ENCODE measurements around the gene P4HB. TPM values are rescaled to one million over a fixed set of nuclear protein-coding genes. Genes with fewer than 3 reads are reported as not detected.
A peak's percentile ranks its signal among the peaks of the same experiment; 100 is the strongest.

The P4HB gene
- total RNA-seq, 6 experiments from 2014 or later = 856 to 5,039 (median 1,455) TPM

GRCh38 chr17:81814748-81815645, 45.3 kb downstream of the P4HB start:
- peak; percentile 28 to 37 (median 32) for ATAC-seq
- H3K27ac ChIP-seq = no peak overlapping the region
- peak in 1 of 3 donors; percentile 44 for DNase-seq
- WGBS (ENCODE audit: insufficient coverage, low coverage, low lambda C conversion rate, missing lambda C conversion rate) = 63% methylated on average over 3 of the region's 24 CpGs
- no peak overlapping the region for H3K4me3 ChIP-seq
- TF ChIP-seq POLR2A (IDR thresholded peaks at IDR 0.05) = no peak
- intact Hi-C loops (cut with DNase I) = no loop called here
- H3K27me3 ChIP-seq = no peaks in the 10 kb centered on the region
- no peaks in the 10 kb centered on the region for H3K4me1 ChIP-seq
- no peaks in the 10 kb centered on the region for H3K9me3 ChIP-seq
- H3K36me3 ChIP-seq = peaks cover 0 to 3% (median 0%) of the 10 kb centered on the region in 4 donors

- no peak overlapping the region for H3K4me3 ChIP-seq
- peak in 1 of 3 donors; percentile 45 for DNase-seq
- intact Hi-C loops (cut with DNase I) = no loop called here
- H3K36me3 ChIP-seq = peaks cover 0 to 3% (median 0%) of the 10 kb centered on the region in 4 donors
- TF ChIP-seq CTCF (IDR thresholded peaks at IDR 0.05) = no peak
- H3K27me3 ChIP-seq = no peaks in the 10 kb centered on the region
- no peaks in the 10 kb centered on the region for H3K4me1 ChIP-seq
- H3K27ac ChIP-seq = no peak overlapping the region
- H3K9me3 ChIP-seq = no peaks in the 10 kb centered on the region
- WGBS (ENCODE audit: insufficient coverage, low coverage, low lambda C conversion rate, missing lambda C conversion rate) = 88% methylated on average over 11 of the region's 41 CpGs
- ATAC-seq = no peak
Measured at GRCh38 chr17:81813861-81814683, 46.3 kb downstream of the P4HB start.

GRCh38 chr17:81813371-81813684, 47.0 kb downstream of the P4HB start:
- no peaks in the 10 kb centered on the region for H3K27me3 ChIP-seq
- TF ChIP-seq POLR2A (IDR thresholded peaks at IDR 0.05) (no peak), CTCF (IDR thresholded peaks at IDR 0.05) (no peak)
- H3K9me3 ChIP-seq = no peaks in the 10 kb centered on the region
- ATAC-seq (no peak), DNase-seq (no peak)
- peaks cover 0 to 3% (median 0%) of the 10 kb centered on the region in 4 donors for H3K36me3 ChIP-seq
- H3K27ac ChIP-seq = no peak overlapping the region
- H3K4me3 ChIP-seq = no peak overlapping the region
- no peaks in the 10 kb centered on the region for H3K4me1 ChIP-seq
- intact Hi-C loops (cut with DNase I) = no loop called here
- no CpG with 5 or more reads among the region's 15 CpGs for WGBS (ENCODE audit: insufficient coverage, low coverage, low lambda C conversion rate, missing lambda C conversion rate)

- Histone ChIP-seq H3K4me1 (no peaks in the 10 kb centered on the region), H3K9me3 (no peaks in the 10 kb centered on the region), H3K27me3 (no peaks in the 10 kb centered on the region), H3K4me3 (no peak overlapping the region), H3K36me3 (peaks cover 0 to 3% (median 0%) of the 10 kb centered on the region in 4 donors), H3K27ac (no peak overlapping the region)
- ATAC-seq (no peak), DNase-seq (peak in 2 of 3 donors; percentile 44 to 52)
- 78% methylated on average over 13 of the region's 45 CpGs for WGBS (ENCODE audit: insufficient coverage, low coverage, low lambda C conversion rate, missing lambda C conversion rate)
- TF ChIP-seq POLR2A (IDR thresholded peaks at IDR 0.05) = no peak
- TF ChIP-seq CTCF (IDR thresholded peaks at IDR 0.05) = no peak
- intact Hi-C loops (cut with DNase I) = no loop called here
Measured at GRCh38 chr17:81812571-81813370, 47.6 kb downstream of the P4HB start.
